DND-41 (cell line): ENCODE results near the gene EFHD2.

Experiments
- CTCF ChIP-seq: IDR thresholded peaks from 2 replicates; pipeline ENCODE4 v1.5.1; 2012; ENCODE audit warnings: borderline replicate concordance, low read length, moderate library complexity, mild to moderate bottlenecking; ENCODE audit not compliant: poor library complexity, severe bottlenecking; ENCODE audit errors: extremely low read depth
- EZH2 ChIP-seq: IDR thresholded peaks from 3 replicates; pipeline ENCODE4 v1.6.1; 2012; ENCODE audit warnings: borderline replicate concordance, low read depth, mild to moderate bottlenecking, moderate library complexity, low read length, inconsistent platforms; ENCODE audit not compliant: severe bottlenecking

DNA sequence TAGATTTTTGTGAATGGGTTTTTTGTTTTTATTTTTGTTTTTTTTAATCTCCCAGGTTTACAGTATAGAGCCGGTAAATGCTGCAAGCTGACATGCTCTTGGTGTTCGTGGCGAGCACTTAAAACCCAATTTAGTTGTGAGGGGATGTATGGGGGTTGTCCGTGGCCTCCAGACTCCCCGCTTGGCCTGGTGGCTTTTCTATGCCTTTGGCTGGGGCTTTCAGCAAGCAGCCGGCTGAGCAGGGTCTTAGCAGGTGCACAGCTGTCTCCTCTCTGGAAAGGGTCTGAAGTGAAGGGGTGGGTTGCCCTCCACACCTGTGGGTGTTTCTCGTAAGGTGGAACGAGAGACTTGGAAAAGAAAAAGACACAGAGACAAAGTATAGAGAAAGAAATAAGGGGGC, 31.0 kb upstream of the EFHD2 start:
- TF ChIP-seq CTCF (no peak), EZH2 (no peak)
